GM10248 (cell line): ENCODE measurements around the gene DENND4A.

Source experiments
- CTCF ChIA-PET: fragments of 300-600 bp; sonication (Branson Sonifier 250); formaldehyde crosslinking; extraction: SDS; loops from one replicate; lab custom pipeline; 2021; ENCODE audit warnings: antibody characterized with exemption; lab: Yijun Ruan, JAX
- POLR2A ChIA-PET: fragments of 350-650 bp; sonication (Branson Sonifier 250); formaldehyde crosslinking; extraction: SDS; loops from one replicate; lab custom pipeline; 2020; ENCODE audit warnings: antibody characterized with exemption; lab: Yijun Ruan, JAX
- DNase-seq: peaks from one replicate; pipeline ENCODE4 v3.0.0; 2012; ENCODE audit errors: extremely low spot score
- TF ChIP-seq, protein P1 (sequence below): IDR thresholded peaks from 2 replicates; pipeline ENCODE4 v1.5.1; 2012; ENCODE audit warnings: mild to moderate bottlenecking, low read depth; ENCODE audit errors: extremely low read depth, missing control alignments, control extremely low read depth

Gene DENND4A

GRCh38 chr15:65792138-65792987 lies at the start of gene DENND4A:
TSS of gene DENND4A (minus strand) at chr15:65792293. CDS start at chr15:65756450, 35,843 bp downstream.
- peak; percentile 93 for DNase-seq
- POLR2A ChIA-PET: interaction anchor here (0.5 to 3.7 kb wide), 10 partner anchors 8 to 607 kb away, joined by 3 to 22 read pairs (median 4); partner anchors contain the start of gene CLPX
- TF ChIP-seq, protein P1, sequence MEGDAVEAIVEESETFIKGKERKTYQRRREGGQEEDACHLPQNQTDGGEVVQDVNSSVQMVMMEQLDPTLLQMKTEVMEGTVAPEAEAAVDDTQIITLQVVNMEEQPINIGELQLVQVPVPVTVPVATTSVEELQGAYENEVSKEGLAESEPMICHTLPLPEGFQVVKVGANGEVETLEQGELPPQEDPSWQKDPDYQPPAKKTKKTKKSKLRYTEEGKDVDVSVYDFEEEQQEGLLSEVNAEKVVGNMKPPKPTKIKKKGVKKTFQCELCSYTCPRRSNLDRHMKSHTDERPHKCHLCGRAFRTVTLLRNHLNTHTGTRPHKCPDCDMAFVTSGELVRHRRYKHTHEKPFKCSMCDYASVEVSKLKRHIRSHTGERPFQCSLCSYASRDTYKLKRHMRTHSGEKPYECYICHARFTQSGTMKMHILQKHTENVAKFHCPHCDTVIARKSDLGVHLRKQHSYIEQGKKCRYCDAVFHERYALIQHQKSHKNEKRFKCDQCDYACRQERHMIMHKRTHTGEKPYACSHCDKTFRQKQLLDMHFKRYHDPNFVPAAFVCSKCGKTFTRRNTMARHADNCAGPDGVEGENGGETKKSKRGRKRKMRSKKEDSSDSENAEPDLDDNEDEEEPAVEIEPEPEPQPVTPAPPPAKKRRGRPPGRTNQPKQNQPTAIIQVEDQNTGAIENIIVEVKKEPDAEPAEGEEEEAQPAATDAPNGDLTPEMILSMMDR: no peak
- CTCF ChIA-PET: interaction anchor here (0.8 to 3.7 kb wide), 11 partner anchors 10 to 65 kb away, joined by 3 to 12 read pairs (median 4); no protein-coding TSS in a partner anchor

GRCh38 chr15:65841121-65841930 lies 49.2 kb upstream of the DENND4A start:
- no peak for DNase-seq
- ChIA-PET CTCF (interaction anchor here (0.8 to 3.3 kb wide), 11 partner anchors 8 to 522 kb away, joined by 3 to 20 read pairs (median 3); no protein-coding TSS in a partner anchor), POLR2A (no interaction called here)
- TF ChIP-seq, protein P1: no peak

DNA sequence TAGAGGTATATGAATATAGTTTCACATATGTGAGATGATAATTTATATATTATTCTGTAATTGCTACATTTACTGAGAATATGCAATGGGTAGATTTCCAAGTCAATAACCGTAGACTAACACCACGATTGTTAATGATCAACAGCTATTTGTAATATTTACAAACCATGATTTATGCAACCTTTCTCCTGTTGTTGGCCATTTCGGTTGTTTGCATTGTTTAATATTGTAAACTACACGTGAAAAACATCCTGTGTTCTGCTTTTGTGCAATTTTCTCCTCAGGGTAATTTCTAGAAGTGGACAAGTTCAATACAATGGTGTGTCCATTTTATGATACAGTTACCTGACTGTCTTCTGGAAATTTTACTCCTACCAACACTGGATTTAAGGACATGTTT lies 47.9 kb upstream of the DENND4A start:
- CTCF ChIA-PET: interaction anchor here (1.0 to 1.5 kb wide), 3 partner anchors 27 to 202 kb away, joined by 3 to 4 read pairs (median 3); no protein-coding TSS in a partner anchor

GRCh38 chr15:65839354-65839901 lies 47.3 kb upstream of the DENND4A start:
- ChIA-PET POLR2A (no interaction called here), CTCF (interaction anchor here (1.0 kb wide), 1 partner anchor 202 kb away, joined by 4 read pairs; no protein-coding TSS in a partner anchor)
- DNase-seq: no peak
- TF ChIP-seq, protein P1: no peak

More for the DNA sequence above, 47.9 kb upstream of the DENND4A start:
- TF ChIP-seq, protein P1: no peak
- POLR2A ChIA-PET: no interaction called here
- DNase-seq: no peak

DNA sequence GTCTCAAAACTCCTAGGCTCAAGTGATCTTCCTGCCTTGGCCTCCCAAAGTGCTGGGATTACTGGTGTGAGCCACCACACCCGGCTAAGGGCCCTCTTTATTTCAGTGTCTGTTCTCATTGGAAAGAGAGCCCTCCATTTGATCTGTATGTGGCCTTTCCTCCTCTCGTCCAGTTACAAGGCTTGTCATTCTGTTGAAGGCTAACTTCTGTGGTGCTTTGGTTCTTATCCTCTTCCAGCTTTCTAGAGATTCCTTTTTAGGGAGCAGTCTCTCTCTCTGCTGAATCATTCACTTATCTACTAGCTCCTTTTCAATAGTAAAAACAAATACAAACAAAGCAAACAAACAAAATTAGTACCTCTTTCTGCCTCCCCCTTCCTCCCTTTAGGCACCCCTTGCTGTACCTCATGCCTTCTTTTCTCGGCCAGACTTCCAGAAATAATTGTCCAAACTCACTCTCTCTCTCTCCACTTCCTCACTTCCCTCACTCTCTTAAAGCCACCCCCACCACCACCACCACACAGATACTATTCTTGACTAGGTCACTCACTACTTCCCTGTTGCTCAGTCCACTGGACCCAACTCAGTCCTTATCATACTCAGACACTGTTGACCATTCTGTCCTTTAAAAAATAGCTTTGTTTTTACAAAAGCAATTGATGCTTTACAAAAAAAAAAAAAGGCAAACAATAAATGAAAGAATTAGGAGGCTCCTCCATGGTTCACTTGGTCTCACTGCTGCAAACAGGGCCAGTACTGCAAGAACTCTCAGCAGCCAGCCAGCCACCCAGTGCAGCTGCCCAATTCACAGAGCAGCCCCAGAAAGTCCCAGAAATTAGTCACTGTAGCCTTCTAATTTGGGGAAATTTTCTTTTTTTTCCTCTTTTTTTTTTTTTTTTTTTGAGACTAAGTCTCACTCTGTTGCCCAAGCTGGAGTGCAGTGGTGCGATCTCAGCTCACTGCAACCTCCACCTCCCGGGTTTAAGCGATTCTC lies 45.5 kb upstream of the DENND4A start:
- TF ChIP-seq, protein P1: no peak
- ChIA-PET POLR2A (interaction anchor here (0.6 kb wide), 1 partner anchor 207 kb away, joined by 6 read pairs; no protein-coding TSS in a partner anchor), CTCF (interaction anchor here (0.7 to 6.5 kb wide), 18 partner anchors 9 to 242 kb away, joined by 3 to 45 read pairs (median 4); partner anchors contain the start of gene RAB11A)
- DNase-seq: no peak
